HepG2 (cell line): ENCODE measurements around the gene OR4Q3. TPM values are rescaled to one million over a fixed set of nuclear protein-coding genes. Genes with fewer than 3 reads are reported as not detected.
"Not testable (repeated sequence)": the region's sequence is repeated elsewhere in the genome, so short reads cannot be mapped to it uniquely, and the experiment has no call there.

Source experiments
- ATAC-seq: fragments of 200-7000 bp; cut with Tn5 transposase; 3 replicates; pipeline ENCODE4 v1.9.1; 2020; ENCODE audit warnings: mild to moderate bottlenecking, moderate library complexity
- BruUV-seq: library from RNA; stranded (reverse); fragments of 400-500 nt; replicated peaks from 2 replicates; lab custom pipeline; 2021; lab: Mats Ljungman, UMichigan
- CTCF ChIA-PET: fragments of 300-600 bp; formaldehyde crosslinking; extraction: SDS; loops from one replicate; lab custom pipeline; 2021; ENCODE audit warnings: low total read pairs, inconsistent platforms, low intra/inter-chr PET ratio; lab: Yijun Ruan, JAX
- POLR2A ChIA-PET: fragments of 350-600 bp; sonication (Branson Sonifier 250); formaldehyde crosslinking; loops from one replicate; lab custom pipeline; 2020; ENCODE audit warnings: antibody characterized with exemption, inconsistent platforms; lab: Yijun Ruan, JAX
- DNase-seq: peaks from one replicate; pipeline ENCODE4 v3.0.0-alpha.2; 2015; ENCODE audit warnings: low spot score
- FAIRE-seq: peaks from 3 replicates; lab custom pipeline; 2011; peaks lifted over from hg19 to GRCh38; lab: Jason Lieb, UNC
- H2AFZ ChIP-seq: one replicate; pipeline ENCODE4 v1.6.1; 2011; ENCODE audit warnings: low read length, inconsistent platforms
- H3K27ac ChIP-seq: fragments of 300-600 bp; 3 replicates; pipeline ENCODE4 v1.8.0; 2011; ENCODE audit warnings: mixed run types, mild to moderate bottlenecking, mixed read lengths, low read length, inconsistent platforms; ENCODE audit not compliant: insufficient read depth; ENCODE audit errors: extremely low read length
- H3K27me3 ChIP-seq, 2 experiments: fragments of 200-600 bp in 1 of 2; 2 replicates in 1 of 2; 3 replicates in 1 of 2; pipeline versions ENCODE4 v1.6.0 to v1.8.0; 2011; ENCODE audit warnings: low read length in 2 of 2, mild to moderate bottlenecking in 2 of 2, moderate library complexity in 2 of 2, inconsistent platforms in 1 of 2; ENCODE audit not compliant: insufficient read depth in 2 of 2, control insufficient read depth in 1 of 2
- H3K36me3 ChIP-seq, 2 experiments: fragments of 200-600 bp in 1 of 2; replicated peaks in 1 of 2; 2 replicates in 1 of 2; 3 replicates in 1 of 2; pipeline versions ENCODE4 v1.5.1 to v1.8.0; 2011; ENCODE audit warnings: low read length in 2 of 2, inconsistent platforms in 1 of 2; ENCODE audit not compliant: insufficient read depth in 2 of 2, control insufficient read depth in 1 of 2
- H3K4me1 ChIP-seq: 2 replicates; pipeline ENCODE4 v1.5.1; 2012; ENCODE audit warnings: low read length, inconsistent platforms; ENCODE audit not compliant: insufficient read depth
- H3K4me2 ChIP-seq: 2 replicates; pipeline ENCODE4 v1.6.0; 2011; ENCODE audit warnings: low read depth, low read length, inconsistent platforms
- H3K4me3 ChIP-seq, 3 experiments: fragments of 200-600 bp in 1 of 3; sonication (generic), shearing (Covaris generic) in 1 of 3; replicated peaks in 1 of 3; 2 replicates each; pipeline ENCODE4 v1.5.1; 2011 to 2016; ENCODE audit warnings: low read length in 3 of 3, inconsistent platforms in 2 of 3, low read depth in 2 of 3, mild to moderate bottlenecking in 2 of 3, control low read depth in 1 of 3, mixed read lengths in 1 of 3; ENCODE audit not compliant: insufficient read depth in 1 of 3
- H3K79me2 ChIP-seq: one replicate; pipeline ENCODE4 v1.6.1; 2011; ENCODE audit warnings: low read length, inconsistent platforms; ENCODE audit not compliant: insufficient read depth
- H3K9ac ChIP-seq: 2 replicates; pipeline ENCODE4 v1.6.0; 2011; ENCODE audit warnings: mild to moderate bottlenecking, low read depth, low read length, inconsistent platforms; ENCODE audit not compliant: insufficient read depth
- H3K9me3 ChIP-seq: 2 replicates; pipeline ENCODE4 v1.5.1; 2012; ENCODE audit warnings: mild to moderate bottlenecking, low read length
- H4K20me1 ChIP-seq: 2 replicates; pipeline ENCODE4 v1.6.0; 2011; ENCODE audit warnings: inconsistent platforms, mild to moderate bottlenecking, low read length, moderate library complexity; ENCODE audit not compliant: insufficient read depth
- BRCA1 ChIP-seq: sonication (generic); formaldehyde crosslinking; IDR thresholded peaks from 2 replicates; pipeline ENCODE4 v1.4.0; 2020; ENCODE audit warnings: missing genetic modification reagents
- HDAC1 ChIP-seq: sonication (generic); formaldehyde crosslinking; IDR thresholded peaks from 2 replicates; pipeline ENCODE4 v1.5.1; 2020; ENCODE audit warnings: mild to moderate bottlenecking, missing genetic modification reagents
- MED1 ChIP-seq: sonication (generic); formaldehyde crosslinking; IDR thresholded peaks from 2 replicates; pipeline ENCODE4 v1.4.0; 2020; ENCODE audit warnings: missing genetic modification reagents
- NCOA1 ChIP-seq: sonication (generic); formaldehyde crosslinking; IDR thresholded peaks from 2 replicates; pipeline ENCODE4 v1.9.0; 2021; ENCODE audit warnings: missing genetic modification reagents
- RBM22 ChIP-seq: fragments of 200-400 bp; formaldehyde crosslinking; optimal IDR thresholded peaks from 2 replicates; pipeline ENCODE3; 2017; ENCODE audit warnings: mild to moderate bottlenecking, low read length, moderate library complexity
- TBX3 ChIP-seq: fragments of 450-650 bp; IDR thresholded peaks from 2 replicates; pipeline ENCODE4 v1.6.1; 2017; ENCODE audit warnings: antibody characterized with exemption, mild to moderate bottlenecking, inconsistent platforms, borderline replicate concordance
- TMF1 ChIP-seq: sonication (generic); formaldehyde crosslinking; IDR thresholded peaks from 2 replicates; pipeline ENCODE4 v1.8.1; 2022; ENCODE audit warnings: low read depth, missing genetic modification reagents
- XBP1 ChIP-seq: sonication (generic); formaldehyde crosslinking; IDR thresholded peaks from 2 replicates; pipeline ENCODE4 v1.5.0; 2020; ENCODE audit warnings: missing genetic modification reagents
- ZIK1 ChIP-seq: sonication (generic); formaldehyde crosslinking; IDR thresholded peaks from 2 replicates; pipeline ENCODE4 v1.5.0; 2020; ENCODE audit warnings: mild to moderate bottlenecking, low read depth, missing genetic modification reagents, borderline replicate concordance
- ZNF10 ChIP-seq: sonication (generic); formaldehyde crosslinking; IDR thresholded peaks from 2 replicates; pipeline ENCODE4 v1.4.0; 2020; ENCODE audit warnings: mild to moderate bottlenecking, low read depth, missing genetic modification reagents, borderline replicate concordance
- ZNF251 ChIP-seq: sonication (generic); formaldehyde crosslinking; IDR thresholded peaks from 2 replicates; pipeline ENCODE4 v1.9.0; 2021; ENCODE audit warnings: mild to moderate bottlenecking, missing genetic modification reagents
- ZNF260 ChIP-seq: sonication (generic); formaldehyde crosslinking; IDR thresholded peaks from 2 replicates; pipeline ENCODE4 v1.4.0; 2020; ENCODE audit warnings: missing genetic modification reagents, low read depth, mild to moderate bottlenecking, borderline replicate concordance
- WGBS: methylation state at CpG from one replicate; pipeline ENCODE4 v1.1.6; 2017; ENCODE audit warnings: low lambda C conversion rate; 5-methylcytosine and 5-hydroxymethylcytosine counted together
- in situ Hi-C: cut with HindIII; loops from 2 replicates; pipeline ENCODE4 v1.10.0; 2017; ENCODE audit warnings: low pct_unique_long_range_greater_than_20kb; ENCODE audit not compliant: extremely low pct_ligation_motif_present
- intact Hi-C: fragments of 100-400 bp; cut with micrococcal nuclease; formaldehyde crosslinking; loops from one replicate; pipeline ENCODE4 v1.10.0; 2022; ENCODE audit not compliant: unreplicated experiment
- polyA plus RNA-seq, 8 experiments: library from polyadenylated mRNA; depleted of rRNA in 3 of 8; stranded (reverse) in 7 of 8; unstranded in 1 of 8; fragments of >200 nt; fragmentation: Illumina TruSeq in 4 of 8; extraction: Trizol in 4 of 8; gene quantifications; 2 replicates each; pipeline versions ENCODE4 v1.2.1 to v1.2.3, GENCODE V29; 2011 to 2016; ENCODE audit warnings: low read depth in 4 of 8, missing spikeins in 1 of 8, mixed read lengths in 1 of 8; ENCODE audit not compliant: insufficient read depth in 1 of 8
- total RNA-seq, 5 experiments: library from RNA; depleted of rRNA; stranded (reverse); fragments of >200 nt; fragmentation: Illumina TruSeq; extraction: Trizol; gene quantifications; 2 replicates each; pipeline ENCODE4 v1.2.3, GENCODE V29; 2016; ENCODE audit warnings: low read depth in 1 of 5
- TF ChIP-seq, protein P1 (sequence below): sonication (generic); formaldehyde crosslinking; IDR thresholded peaks from 2 replicates; pipeline ENCODE4 v1.5.0; 2020; ENCODE audit warnings: missing genetic modification reagents, mild to moderate bottlenecking, borderline replicate concordance
- TF ChIP-seq, protein P2 (sequence below): sonication (generic); formaldehyde crosslinking; IDR thresholded peaks from 2 replicates; pipeline ENCODE4 v1.5.0; 2020; ENCODE audit warnings: missing genetic modification reagents

Gene OR4Q3
- total and polyA plus RNA-seq, 2 of the 13 experiments (the other 11 are each of a cell fraction or from before 2014, with no cell fraction given), result not detected

DNA sequence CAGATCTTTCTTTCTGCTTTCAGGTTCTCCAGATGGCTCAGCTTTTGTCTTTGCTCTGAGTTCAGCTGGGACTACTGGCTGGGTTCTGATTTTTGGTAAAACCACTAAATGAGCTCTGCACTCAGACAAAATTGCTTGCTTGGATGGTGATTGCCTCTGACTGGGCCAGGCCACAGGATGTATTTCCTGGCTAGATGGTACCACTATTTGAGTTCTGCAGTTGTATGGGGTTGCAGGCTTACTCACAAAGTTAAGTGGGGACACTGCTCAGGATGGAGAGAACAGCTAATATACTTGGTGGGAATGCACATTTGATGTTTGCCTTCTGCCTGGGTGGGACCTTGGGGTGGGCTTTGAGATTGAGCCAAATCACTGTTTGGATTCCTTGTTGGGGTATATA is 14.0 kb upstream of the OR4Q3 start:
- Histone ChIP-seq H3K36me3 (no peaks in the 10 kb centered on the region), H3K27me3 (no peaks in the 10 kb centered on the region; a peak in 1 of 5 replicates), H3K9ac (no peak overlapping the region), H3K79me2 (no peaks in the 10 kb centered on the region), H4K20me1 (no peaks in the 10 kb centered on the region), H3K4me2 (no peak overlapping the region), H3K27ac (no peak overlapping the region), H3K4me3 (no peak overlapping the region), H3K9me3 (peaks cover 31% of the 10 kb centered on the region), H2AFZ (no peak overlapping the region), H3K4me1 (no peaks in the 10 kb centered on the region)
- no peak for ATAC-seq
- DNase-seq, result no peak
- BruUV-seq, result no TSS peak
- no peak for FAIRE-seq
- CTCF ChIA-PET, result no interaction called here
- POLR2A ChIA-PET, result no interaction called here
- intact Hi-C loops, result no loop called here
- in situ Hi-C loops, result no loop called here
- TF ChIP-seq TBX3 (no peak), XBP1 (CRISPR knock-in tag) (no peak), MED1 (no peak)
- TF ChIP-seq, protein P1, sequence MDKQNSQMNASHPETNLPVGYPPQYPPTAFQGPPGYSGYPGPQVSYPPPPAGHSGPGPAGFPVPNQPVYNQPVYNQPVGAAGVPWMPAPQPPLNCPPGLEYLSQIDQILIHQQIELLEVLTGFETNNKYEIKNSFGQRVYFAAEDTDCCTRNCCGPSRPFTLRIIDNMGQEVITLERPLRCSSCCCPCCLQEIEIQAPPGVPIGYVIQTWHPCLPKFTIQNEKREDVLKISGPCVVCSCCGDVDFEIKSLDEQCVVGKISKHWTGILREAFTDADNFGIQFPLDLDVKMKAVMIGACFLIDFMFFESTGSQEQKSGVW, result no peak

DNA sequence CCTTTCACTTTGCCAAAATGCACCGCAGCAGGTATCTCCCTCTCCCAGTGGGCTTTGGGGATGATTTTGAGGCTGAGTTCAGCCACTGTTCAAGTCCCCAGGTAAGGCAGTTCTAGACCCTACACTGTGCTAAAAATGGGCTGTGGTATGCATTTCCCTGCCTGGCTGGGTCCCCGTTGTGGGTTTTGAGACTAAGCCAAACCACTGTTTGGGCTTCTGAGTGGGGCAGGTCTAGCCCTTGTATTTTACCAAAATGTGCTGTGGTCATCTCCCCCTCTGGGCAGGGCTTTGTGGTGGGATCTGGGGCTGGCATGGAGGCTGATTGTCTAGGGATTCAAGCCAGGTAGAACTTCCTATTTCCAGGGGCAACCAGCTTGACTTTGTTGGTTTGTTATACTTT is 13.6 kb upstream of the OR4Q3 start:
- Histone ChIP-seq H4K20me1 (no peaks in the 10 kb centered on the region), H3K27ac (no peak overlapping the region), H3K79me2 (no peaks in the 10 kb centered on the region), H3K4me1 (no peaks in the 10 kb centered on the region), H3K4me2 (no peak overlapping the region), H2AFZ (no peak overlapping the region), H3K36me3 (no peaks in the 10 kb centered on the region), H3K27me3 (no peaks in the 10 kb centered on the region; a peak in 1 of 5 replicates), H3K4me3 (no peak overlapping the region), H3K9me3 (peaks cover 31% of the 10 kb centered on the region), H3K9ac (no peak overlapping the region)
- ChIA-PET CTCF (no interaction called here), POLR2A (no interaction called here)
- 0% methylated on average over 2 of the region's 2 CpGs for WGBS
- in situ Hi-C loops, result no loop called here
- no peak for TF ChIP-seq ZNF10 (CRISPR knock-in tag)
- no peak for TF ChIP-seq ZNF251
- TF ChIP-seq, protein P2, sequence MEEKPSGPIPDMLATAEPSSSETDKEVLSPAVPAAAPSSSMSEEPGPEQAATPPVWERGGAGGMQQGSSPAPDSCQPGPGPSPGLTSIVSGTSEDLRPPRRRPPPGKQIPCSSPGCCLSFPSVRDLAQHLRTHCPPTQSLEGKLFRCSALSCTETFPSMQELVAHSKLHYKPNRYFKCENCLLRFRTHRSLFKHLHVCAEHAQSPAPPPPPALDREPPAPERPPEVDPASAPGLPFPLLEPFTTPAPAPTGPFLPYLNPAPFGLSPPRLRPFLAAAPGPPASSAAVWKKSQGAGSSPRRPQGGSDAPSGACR (CRISPR knock-in tag), result no peak
- TF ChIP-seq RBM22, result no peak
- no peak for TF ChIP-seq TMF1
- TF ChIP-seq HDAC1 (CRISPR knock-in tag), result no peak
- TF ChIP-seq NCOA1, result no peak
- TF ChIP-seq ZNF260 (CRISPR knock-in tag), result no peak
- TF ChIP-seq ZIK1 (CRISPR knock-in tag), result no peak
- no peak for TF ChIP-seq BRCA1 (CRISPR knock-in tag)
- ATAC-seq, result no peak
- no TSS peak for BruUV-seq
- FAIRE-seq, result no peak
- no peak for DNase-seq
- intact Hi-C loops, result no loop called here

DNA sequence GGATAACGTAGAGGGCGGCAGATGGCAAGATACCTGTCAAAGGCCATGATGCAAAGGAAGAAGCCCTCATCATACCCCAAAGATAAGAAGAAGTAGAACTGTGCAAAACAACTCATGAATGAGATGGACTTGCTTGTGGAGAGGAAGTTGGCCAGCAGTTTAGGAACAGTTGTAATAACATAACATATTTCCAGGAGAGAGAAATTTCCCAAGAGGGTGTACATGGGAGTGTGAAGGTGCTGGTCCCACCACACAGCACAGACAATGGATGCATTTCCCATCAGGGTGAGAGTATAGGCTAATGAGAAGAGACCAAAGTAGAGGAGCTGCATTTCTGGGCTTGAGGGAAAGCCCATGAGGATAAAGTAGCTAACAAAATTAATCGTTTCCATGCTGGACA is 9.5 kb upstream of the OR4Q3 start:
- H4K20me1 ChIP-seq, result not testable (repeated sequence)

More for the DNA sequence above, 9.5 kb upstream of the OR4Q3 start:
- H2AFZ ChIP-seq, H3K36me3 ChIP-seq, FAIRE-seq, POLR2A ChIA-PET, H3K4me1 ChIP-seq, CTCF ChIA-PET, H3K27me3 ChIP-seq, intact Hi-C loops, DNase-seq, H3K4me2 ChIP-seq, in situ Hi-C loops, H3K27ac ChIP-seq, BruUV-seq, H3K79me2 ChIP-seq, H3K9ac ChIP-seq, H3K4me3 ChIP-seq, ATAC-seq: not testable (repeated sequence)
- peaks cover 16% of the 10 kb centered on the region for H3K9me3 ChIP-seq
- 37% methylated on average over 3 of the region's 3 CpGs for WGBS
